ENCODE data around the gene C1orf210. TPM values are rescaled to one million over a fixed set of nuclear protein-coding genes. Genes with fewer than 3 reads are reported as not detected.

C1orf210 gene
- total and polyA plus RNA-seq, 2 donors (not counting 1 experiment from before 2014, with no cell fraction given): not detected

GRCh38 chr1:43304314-43304681 lies 18.9 kb upstream of the C1orf210 start:
- CTCF ChIA-PET: no interaction called here
- Mint-ChIP-seq H3K27ac (no peak overlapping the region), H3K4me3 (no peak overlapping the region), H3K4me1 (no peaks in the 10 kb centered on the region), H3K27me3 (peaks cover 19% of the 10 kb centered on the region), H3K9me3 (ENCODE audit: insufficient read depth) (no peaks in the 10 kb centered on the region)
- no peaks in the 10 kb centered on the region for H3K9me3 ChIP-seq (ENCODE audit: control extremely low read depth in 1 of 3, control insufficient read depth in 2 of 3, insufficient read depth in 1 of 3, low read length in 2 of 3)
- H2AFZ ChIP-seq (ENCODE audit: insufficient read depth, low read depth, low read length, poor library complexity, severe bottlenecking): no peak overlapping the region
- POLR2A ChIA-PET: no interaction called here
- 28% methylated on average over 8 of the region's 8 CpGs for WGBS (ENCODE audit: insufficient coverage)
- no peaks in the 10 kb centered on the region for H4K20me1 ChIP-seq (ENCODE audit: control insufficient read depth, insufficient read depth, low read length, poor library complexity, severe bottlenecking)
- no peak for ATAC-seq (ENCODE audit: low read depth)
- H3K27me3 ChIP-seq (replicated peaks in 1 of 4; ENCODE audit: control extremely low read depth in 1 of 4, control insufficient read depth in 3 of 4, insufficient read depth in 4 of 4, low read length in 3 of 4): peaks cover 0 to 3% (median 0%) of the 10 kb centered on the region in 4 experiments
- H3K4me3 ChIP-seq (ENCODE audit: control extremely low read depth in 1 of 5, extremely low read depth in 1 of 5, insufficient read depth in 1 of 5, low read depth in 2 of 5, low read length in 4 of 5): no peak overlapping the region
- no peak for TF ChIP-seq CTCF (IDR thresholded peaks at IDR 0.05)
- TF ChIP-seq EZH2 (IDR thresholded peaks at IDR 0.05; ENCODE audit: borderline replicate concordance, insufficient read depth, low read depth, low read length, poor library complexity, severe bottlenecking): no peak
- H3K27ac ChIP-seq (ENCODE audit: low read length in 2 of 2): no peak overlapping the region
- no peak overlapping the region for H3K9ac ChIP-seq (ENCODE audit: low read length)
- intact Hi-C loops (cut with micrococcal nuclease): no loop called here
- H3K4me2 ChIP-seq (replicated peaks; ENCODE audit: low read depth, low read length, poor library complexity, severe bottlenecking): no peak overlapping the region
- no peaks in the 10 kb centered on the region for H3K79me2 ChIP-seq (ENCODE audit: control insufficient read depth, insufficient read depth, low read length)
- DNase-seq: no peak
- H3K4me1 ChIP-seq (ENCODE audit: control insufficient read depth in 2 of 2, insufficient read depth in 2 of 2, low read length in 2 of 2): no peaks in the 10 kb centered on the region
- no peaks in the 10 kb centered on the region for H3K36me3 ChIP-seq (replicated peaks in 1 of 2; ENCODE audit: control extremely low read depth in 1 of 2, control insufficient read depth in 1 of 2, extremely low read depth in 1 of 2, insufficient read depth in 2 of 2, low read length in 1 of 2)

GRCh38 chr1:43303471-43304313 lies 18.3 kb upstream of the C1orf210 start:
- no peaks in the 10 kb centered on the region for H3K9me3 ChIP-seq (ENCODE audit: control extremely low read depth in 1 of 3, control insufficient read depth in 2 of 3, insufficient read depth in 1 of 3, low read length in 2 of 3)
- peaks cover 19% of the 10 kb centered on the region for H3K27me3 Mint-ChIP-seq
- H3K4me1 Mint-ChIP-seq: no peaks in the 10 kb centered on the region
- no peak overlapping the region for H2AFZ ChIP-seq (ENCODE audit: insufficient read depth, low read depth, low read length, poor library complexity, severe bottlenecking)
- no peaks in the 10 kb centered on the region for H4K20me1 ChIP-seq (ENCODE audit: control insufficient read depth, insufficient read depth, low read length, poor library complexity, severe bottlenecking)
- ChIA-PET POLR2A (no interaction called here), CTCF (interaction anchor here (0.8 kb wide), 1 partner anchor 74 kb away, joined by 3 read pairs; no protein-coding TSS in a partner anchor)
- H3K9ac ChIP-seq (ENCODE audit: low read length): no peak overlapping the region
- TF ChIP-seq EZH2 (IDR thresholded peaks at IDR 0.05; ENCODE audit: borderline replicate concordance, insufficient read depth, low read depth, low read length, poor library complexity, severe bottlenecking): no peak
- TF ChIP-seq CTCF (IDR thresholded peaks at IDR 0.05): no peak
- peaks cover 0 to 3% (median 0%) of the 10 kb centered on the region in 4 experiments for H3K27me3 ChIP-seq (replicated peaks in 1 of 4; ENCODE audit: control extremely low read depth in 1 of 4, control insufficient read depth in 3 of 4, insufficient read depth in 4 of 4, low read length in 3 of 4)
- H3K27ac Mint-ChIP-seq: no peak overlapping the region
- H3K4me1 ChIP-seq (ENCODE audit: control insufficient read depth in 2 of 2, insufficient read depth in 2 of 2, low read length in 2 of 2): no peaks in the 10 kb centered on the region
- ATAC-seq (ENCODE audit: low read depth): no peak
- H3K4me2 ChIP-seq (replicated peaks; ENCODE audit: low read depth, low read length, poor library complexity, severe bottlenecking): no peak overlapping the region
- intact Hi-C loops (cut with micrococcal nuclease): no loop called here
- H3K4me3 ChIP-seq (ENCODE audit: control extremely low read depth in 1 of 5, extremely low read depth in 1 of 5, insufficient read depth in 1 of 5, low read depth in 2 of 5, low read length in 4 of 5): no peak overlapping the region
- no peak overlapping the region for H3K27ac ChIP-seq (ENCODE audit: low read length in 2 of 2)
- no peaks in the 10 kb centered on the region for H3K79me2 ChIP-seq (ENCODE audit: control insufficient read depth, insufficient read depth, low read length)
- H3K9me3 Mint-ChIP-seq (ENCODE audit: insufficient read depth): no peaks in the 10 kb centered on the region
- H3K36me3 ChIP-seq (replicated peaks in 1 of 2; ENCODE audit: control extremely low read depth in 1 of 2, control insufficient read depth in 1 of 2, extremely low read depth in 1 of 2, insufficient read depth in 2 of 2, low read length in 1 of 2): no peaks in the 10 kb centered on the region
- WGBS (ENCODE audit: insufficient coverage): 86% methylated on average over 6 of the region's 8 CpGs
- no peak for DNase-seq
- H3K4me3 Mint-ChIP-seq: no peak overlapping the region
